Nephron (organoid): ENCODE measurements around the gene EML3.

Experiments
- H3K27ac Mint-ChIP-seq, 3 experiments: 2 replicates each; pipeline ENCODE4 v1.8.0; 2020; ENCODE audit warnings: mixed read lengths in 3 of 3, mild to moderate bottlenecking in 2 of 3, moderate library complexity in 1 of 3
- H3K27me3 Mint-ChIP-seq: 2 replicates; pipeline ENCODE4 v1.8.0; 2021; ENCODE audit warnings: low read depth, mild to moderate bottlenecking, moderate library complexity, mixed read lengths
- H3K36me3 Mint-ChIP-seq: 2 replicates; pipeline ENCODE4 v1.8.0; 2020; ENCODE audit warnings: low read depth, mixed read lengths
- H3K4me1 Mint-ChIP-seq: 2 replicates; pipeline ENCODE4 v1.8.0; 2020; ENCODE audit warnings: mixed read lengths
- H3K4me3 Mint-ChIP-seq, 3 experiments: 2 replicates each; pipeline ENCODE4 v1.8.0; 2020; ENCODE audit warnings: mild to moderate bottlenecking in 3 of 3, mixed read lengths in 3 of 3, moderate library complexity in 2 of 3
- H3K9me3 Mint-ChIP-seq: 2 replicates; pipeline ENCODE4 v1.8.0; 2020; ENCODE audit warnings: mixed read lengths
- CTCF ChIP-seq, 3 experiments: fragments of 200-600 bp; sonication (generic); IDR thresholded peaks; one replicate each; pipeline ENCODE4 v1.5.0; 2021; ENCODE audit warnings: antibody characterized with exemption in 3 of 3; ENCODE audit not compliant: unreplicated experiment in 3 of 3

Gene EML3

DNA sequence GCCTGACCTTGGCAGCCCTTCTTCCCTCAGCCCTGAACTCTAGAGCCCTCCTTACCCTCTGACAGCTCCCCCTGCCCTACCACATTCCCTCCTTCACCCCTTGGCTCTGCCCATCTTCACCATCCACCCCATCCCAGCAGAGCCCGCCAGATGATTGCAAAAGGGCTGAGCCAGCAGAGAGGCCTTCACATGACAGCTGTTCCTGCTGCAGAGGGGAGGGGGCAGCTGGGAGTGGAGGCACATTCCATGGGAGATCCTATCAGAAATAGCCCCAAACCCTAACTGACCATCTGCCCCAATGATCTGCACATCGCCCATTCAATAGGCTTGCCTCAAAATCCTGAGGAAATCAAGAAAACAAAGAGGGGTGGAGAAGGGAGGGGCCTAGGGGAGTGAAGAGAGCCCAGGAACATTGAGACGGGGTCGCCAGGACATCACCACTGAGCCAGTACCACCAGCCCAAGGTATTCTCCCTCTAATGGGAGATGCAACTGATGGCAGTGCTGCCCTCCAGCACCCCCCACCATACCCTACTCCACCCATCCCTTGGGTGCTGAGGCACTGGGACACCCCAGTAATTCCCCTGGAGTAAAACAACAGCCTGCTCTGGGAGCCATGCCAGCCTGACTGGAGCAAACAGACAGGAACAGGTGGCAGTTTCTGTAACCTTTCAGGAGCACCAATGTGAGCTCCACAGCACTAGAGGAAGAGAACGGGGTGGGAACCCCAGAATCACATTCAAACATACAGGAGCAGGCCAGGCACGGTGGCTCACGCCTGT, 58.0 kb downstream of the EML3 start:
- no peaks in the 10 kb centered on the region for H3K9me3 Mint-ChIP-seq
- H3K36me3 Mint-ChIP-seq, result peaks cover 17% of the 10 kb centered on the region
- peak overlapping the region; percentile 5 to 70 (median 65) for H3K4me3 Mint-ChIP-seq
- H3K4me1 Mint-ChIP-seq, result peaks cover 71% of the 10 kb centered on the region
- H3K27ac Mint-ChIP-seq, result peak overlapping the region; percentile 96 to 98 (median 96)
- no peak for TF ChIP-seq CTCF (IDR thresholded peaks at IDR 0.05; ENCODE audit: unreplicated experiment in 3 of 3)
- no peaks in the 10 kb centered on the region for H3K27me3 Mint-ChIP-seq

DNA sequence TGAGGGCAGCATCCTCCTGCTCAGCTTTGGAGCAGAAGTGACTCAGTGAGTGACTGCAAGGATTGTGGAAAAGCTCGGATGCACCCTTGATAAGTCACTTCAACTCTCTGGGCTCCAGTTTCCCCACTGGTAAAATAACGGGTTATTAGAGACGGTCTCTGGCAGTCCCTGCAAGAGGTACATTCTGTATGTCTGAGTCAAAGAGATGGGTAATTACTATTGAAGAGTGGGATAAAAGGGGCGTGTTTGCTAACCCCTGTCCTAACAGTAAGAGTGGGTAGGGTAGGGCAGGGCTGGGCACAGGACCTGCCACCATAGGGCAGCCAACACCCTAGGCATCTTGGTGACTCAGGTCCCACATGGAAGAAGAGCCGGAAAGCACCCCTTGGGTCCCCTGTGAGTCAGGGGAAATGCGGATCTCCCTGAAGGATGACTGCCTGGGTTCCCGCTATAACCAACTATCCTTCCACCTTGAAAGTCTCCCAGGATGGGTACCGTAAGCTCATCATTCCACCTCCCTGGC, 58.7 kb downstream of the EML3 start:
- peak overlapping the region; percentile 5 to 70 (median 65) for H3K4me3 Mint-ChIP-seq
- peaks cover 10% of the 10 kb centered on the region for H3K36me3 Mint-ChIP-seq
- no peaks in the 10 kb centered on the region for H3K27me3 Mint-ChIP-seq
- peak overlapping the region; percentile 96 to 98 (median 96) for H3K27ac Mint-ChIP-seq
- H3K9me3 Mint-ChIP-seq, result no peaks in the 10 kb centered on the region
- TF ChIP-seq CTCF (IDR thresholded peaks at IDR 0.05; ENCODE audit: unreplicated experiment in 3 of 3), result no peak
- peaks cover 66% of the 10 kb centered on the region for H3K4me1 Mint-ChIP-seq

DNA sequence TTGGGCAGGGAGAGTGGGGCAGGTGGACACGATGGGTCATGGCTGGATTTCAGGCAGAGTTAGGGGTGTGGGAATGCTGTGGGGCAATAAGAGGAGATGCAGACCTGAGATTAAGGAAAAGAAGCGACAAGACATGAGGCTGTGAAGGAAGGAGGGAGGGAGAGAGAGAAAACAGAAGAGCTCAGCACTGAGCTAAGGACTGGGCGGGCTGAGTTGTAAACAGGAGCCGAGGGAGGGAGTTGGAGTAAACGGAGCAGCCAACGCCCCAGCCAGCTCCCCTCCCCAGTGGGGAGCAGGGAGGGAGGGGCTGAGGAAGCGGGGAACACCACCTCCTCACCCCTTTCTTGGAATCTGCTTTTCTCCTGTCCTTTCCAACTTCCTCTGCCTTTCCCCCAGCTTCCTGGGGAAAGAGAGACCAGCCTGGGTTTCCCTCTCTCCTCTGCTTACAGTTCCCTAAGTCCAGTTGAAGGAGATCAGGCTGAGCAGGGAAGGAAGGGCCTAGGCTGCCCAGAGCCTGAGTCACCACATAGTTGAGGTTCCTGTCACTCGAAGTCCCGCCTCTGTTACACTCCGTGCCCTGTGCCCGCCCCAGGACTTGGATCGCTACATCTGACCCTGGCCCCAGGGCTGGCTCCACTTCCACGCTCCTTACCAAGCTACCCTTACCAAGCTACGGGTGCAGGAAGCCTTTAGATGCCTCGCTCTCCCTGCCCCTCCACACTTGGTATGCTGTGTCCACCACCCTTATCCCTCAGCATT, 59.3 kb downstream of the EML3 start:
- H3K4me1 Mint-ChIP-seq, result peaks cover 72% of the 10 kb centered on the region
- H3K4me3 Mint-ChIP-seq, result peak overlapping the region; percentile 51 to 54 (median 52)
- peak overlapping the region; percentile 96 to 98 (median 96) for H3K27ac Mint-ChIP-seq
- H3K9me3 Mint-ChIP-seq, result no peaks in the 10 kb centered on the region
- H3K27me3 Mint-ChIP-seq, result no peaks in the 10 kb centered on the region
- H3K36me3 Mint-ChIP-seq, result peaks cover 6% of the 10 kb centered on the region
- TF ChIP-seq CTCF (IDR thresholded peaks at IDR 0.05; ENCODE audit: unreplicated experiment in 3 of 3), result no peak

DNA sequence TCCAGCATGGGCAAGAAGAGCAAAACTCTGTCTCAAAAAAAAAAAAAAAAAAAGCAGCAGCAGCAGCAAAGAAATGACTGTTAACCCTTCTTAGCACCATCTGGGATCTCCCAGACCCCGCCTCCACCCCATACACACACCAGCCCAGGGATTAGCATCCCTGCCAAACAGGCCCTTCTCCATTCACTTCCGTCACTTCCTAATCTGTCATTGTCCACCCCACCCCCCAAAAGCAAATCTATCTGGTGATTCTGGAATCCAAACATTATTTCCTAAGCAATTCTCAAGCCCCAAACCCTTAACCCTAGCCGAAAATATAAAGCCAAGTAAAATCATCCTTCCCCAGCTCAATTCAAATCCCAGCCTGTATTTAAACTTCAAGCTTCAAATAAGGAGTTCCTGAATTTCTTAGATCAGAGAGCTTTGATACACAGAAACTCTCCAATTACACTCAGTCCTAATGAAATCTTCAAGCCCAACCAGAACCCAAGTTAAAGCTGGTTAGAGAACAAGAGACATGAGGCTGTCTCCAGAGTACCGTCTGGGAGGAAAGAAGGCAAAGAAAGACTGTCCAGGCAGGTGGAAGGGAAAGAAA, 60.0 kb downstream of the EML3 start:
- Mint-ChIP-seq H3K4me3 (peak overlapping the region; percentile 51 to 54 (median 52)), H3K4me1 (peaks cover 79% of the 10 kb centered on the region), H3K27me3 (peaks cover 2% of the 10 kb centered on the region), H3K36me3 (peaks cover 6% of the 10 kb centered on the region), H3K9me3 (no peaks in the 10 kb centered on the region), H3K27ac (peak overlapping the region; percentile 96 to 98 (median 96))
- no peak for TF ChIP-seq CTCF (IDR thresholded peaks at IDR 0.05; ENCODE audit: unreplicated experiment in 3 of 3)
